ENCODE measurements around the gene PILRB.

Gene PILRB

GRCh38 chr7:100407285-100408180 lies 49.6 kb downstream of the PILRB start:
- peak; percentile 74 to 77 for DNase-seq

- DNase-seq, result no peak
Measured at GRCh38 chr7:100411101-100411500, 53.2 kb downstream of the PILRB start.

GRCh38 chr7:100413346-100413745 lies 55.4 kb downstream of the PILRB start:
- DNase-seq, result peak in 1 of 2 donors; percentile 17

GRCh38 chr7:100413889-100414288 lies 56.0 kb downstream of the PILRB start:
- no peak for DNase-seq

GRCh38 chr7:100415448-100415847 lies 57.5 kb downstream of the PILRB start:
- DNase-seq, result no peak

Data from inflammatory macrophage (primary cell).